ENCODE data around the gene LDLRAD2. TPM values are rescaled to one million over a fixed set of nuclear protein-coding genes. Genes with fewer than 3 reads are reported as not detected.

The LDLRAD2 gene
- total RNA-seq, 1 donor from 2014 or later = 0.32 TPM

GRCh38 chr1:21854751-21855131 is 42.7 kb downstream of the LDLRAD2 start:
- DNase-seq (no peak), ATAC-seq (no peak)
- Histone ChIP-seq H3K4me1 (no peaks in the 10 kb centered on the region), H3K27ac (no peak overlapping the region), H3K9me3 (no peaks in the 10 kb centered on the region), H3K4me3 (no peak overlapping the region), H3K36me3 (peaks cover 96% of the 10 kb centered on the region), H3K27me3 (ENCODE audit: low read depth) (no peaks in the 10 kb centered on the region)
- no peak for TF ChIP-seq CTCF (IDR thresholded peaks at IDR 0.05)
- intact Hi-C loops (cut with DNase I) = no loop called here

GRCh38 chr1:21855257-21856096 is 43.4 kb downstream of the LDLRAD2 start:
- no peaks in the 10 kb centered on the region for H3K27me3 ChIP-seq (ENCODE audit: low read depth)
- TF ChIP-seq CTCF (IDR thresholded peaks at IDR 0.05) = no peak
- ATAC-seq (no peak), DNase-seq (no peak)
- no peak overlapping the region for H3K27ac ChIP-seq
- no peak overlapping the region for H3K4me3 ChIP-seq
- H3K36me3 ChIP-seq = peaks cover 96% of the 10 kb centered on the region
- H3K9me3 ChIP-seq = no peaks in the 10 kb centered on the region
- intact Hi-C loops (cut with DNase I) = no loop called here
- H3K4me1 ChIP-seq = no peaks in the 10 kb centered on the region

- H3K27ac ChIP-seq = no peak overlapping the region
- no peaks in the 10 kb centered on the region for H3K27me3 ChIP-seq (ENCODE audit: low read depth)
- peaks cover 97% of the 10 kb centered on the region for H3K36me3 ChIP-seq
- ATAC-seq (peak in 1 of 2 donors; percentile 6), DNase-seq (no peak)
- H3K4me1 ChIP-seq = no peaks in the 10 kb centered on the region
- no peaks in the 10 kb centered on the region for H3K9me3 ChIP-seq
- no peak for TF ChIP-seq CTCF (IDR thresholded peaks at IDR 0.05)
- no peak overlapping the region for H3K4me3 ChIP-seq
- intact Hi-C loops (cut with DNase I) = no loop called here
Observed at GRCh38 chr1:21857142-21857839, 45.2 kb downstream of the LDLRAD2 start.

GRCh38 chr1:21857840-21858670 is 46.0 kb downstream of the LDLRAD2 start:
- Histone ChIP-seq H3K9me3 (no peaks in the 10 kb centered on the region), H3K27ac (peak overlapping the region; percentile 11), H3K27me3 (ENCODE audit: low read depth) (no peaks in the 10 kb centered on the region), H3K4me1 (no peaks in the 10 kb centered on the region), H3K36me3 (peaks cover 94% of the 10 kb centered on the region), H3K4me3 (no peak overlapping the region)
- no peak for ATAC-seq
- no peak for DNase-seq
- TF ChIP-seq CTCF (IDR thresholded peaks at IDR 0.05) = no peak
- intact Hi-C loops (cut with DNase I) = no loop called here

- ATAC-seq = no peak
- DNase-seq = no peak
- Histone ChIP-seq H3K27me3 (ENCODE audit: low read depth) (no peaks in the 10 kb centered on the region), H3K4me1 (no peaks in the 10 kb centered on the region), H3K36me3 (peaks cover 93% of the 10 kb centered on the region), H3K27ac (no peak overlapping the region), H3K4me3 (no peak overlapping the region), H3K9me3 (no peaks in the 10 kb centered on the region)
- intact Hi-C loops (cut with DNase I) = no loop called here
- TF ChIP-seq CTCF (IDR thresholded peaks at IDR 0.05) = no peak
Observed at GRCh38 chr1:21859669-21860179, 47.7 kb downstream of the LDLRAD2 start.

Measured in lower lobe of right lung (tissue), 2 donors.